ENCODE results near the gene XRN2.

XRN2 gene

GRCh38 chr20:21303061-21303871, at the start of gene XRN2:
TSS of gene XRN2 (plus strand) at chr20:21303331. CDS start at chr20:21303399, 68 bp downstream.
- DNase-seq = peak; percentile 94

- no peak for DNase-seq
Measured at GRCh38 chr20:21257192-21257591, 45.9 kb upstream of the XRN2 start.

- no peak for DNase-seq
Measured at GRCh38 chr20:21258411-21258810, 44.7 kb upstream of the XRN2 start.

- no peak for DNase-seq
Measured at GRCh38 chr20:21259346-21259745, 43.8 kb upstream of the XRN2 start.

- no peak for DNase-seq
Measured at GRCh38 chr20:21262812-21263211, 40.3 kb upstream of the XRN2 start.

- DNase-seq = no peak
Measured at GRCh38 chr20:21265261-21266190, 37.6 kb upstream of the XRN2 start.

- no peak for DNase-seq
Measured at GRCh38 chr20:21266191-21266536, 37.0 kb upstream of the XRN2 start.

GRCh38 chr20:21269772-21270171, 33.4 kb upstream of the XRN2 start:
- no peak for DNase-seq

GRCh38 chr20:21270806-21271205, 32.3 kb upstream of the XRN2 start:
- DNase-seq = no peak

- no peak for DNase-seq
Measured at GRCh38 chr20:21272279-21272678, 30.9 kb upstream of the XRN2 start.

GRCh38 chr20:21272679-21273078, 30.5 kb upstream of the XRN2 start:
- DNase-seq = no peak

GRCh38 chr20:21273755-21274386, 29.3 kb upstream of the XRN2 start:
- DNase-seq = no peak

GRCh38 chr20:21278829-21279228, 24.3 kb upstream of the XRN2 start:
- no peak for DNase-seq

GRCh38 chr20:21279706-21280521, 23.2 kb upstream of the XRN2 start:
- DNase-seq = no peak

- DNase-seq = no peak
Measured at GRCh38 chr20:21280522-21281016, 22.6 kb upstream of the XRN2 start.

- DNase-seq = no peak
Measured at GRCh38 chr20:21286775-21287174, 16.4 kb upstream of the XRN2 start.

GRCh38 chr20:21288587-21289370, 14.4 kb upstream of the XRN2 start:
- no peak for DNase-seq

- DNase-seq = no peak
Measured at GRCh38 chr20:21289651-21290050, 13.5 kb upstream of the XRN2 start.

- DNase-seq = no peak
Measured at GRCh38 chr20:21291026-21291425, 12.1 kb upstream of the XRN2 start.

- no peak for DNase-seq
Measured at GRCh38 chr20:21294755-21295154, 8.4 kb upstream of the XRN2 start.

- no peak for DNase-seq
Measured at GRCh38 chr20:21301940-21302663, 1.0 kb upstream of the XRN2 start.

All from GOT3 (cell line).